Erythroblast (primary cell): ENCODE results near the gene DNHD1.

ENCODE experiments used
- GATA1 ChIP-seq: IDR thresholded peaks from 2 replicates; pipeline ENCODE4 v1.6.1; 2011; ENCODE audit warnings: low read depth, mild to moderate bottlenecking, control low read depth, low read length, moderate library complexity
- POLR2A ChIP-seq: IDR thresholded peaks from 2 replicates; pipeline ENCODE4 v1.6.1; 2011; ENCODE audit warnings: mild to moderate bottlenecking, low read length

DNA sequence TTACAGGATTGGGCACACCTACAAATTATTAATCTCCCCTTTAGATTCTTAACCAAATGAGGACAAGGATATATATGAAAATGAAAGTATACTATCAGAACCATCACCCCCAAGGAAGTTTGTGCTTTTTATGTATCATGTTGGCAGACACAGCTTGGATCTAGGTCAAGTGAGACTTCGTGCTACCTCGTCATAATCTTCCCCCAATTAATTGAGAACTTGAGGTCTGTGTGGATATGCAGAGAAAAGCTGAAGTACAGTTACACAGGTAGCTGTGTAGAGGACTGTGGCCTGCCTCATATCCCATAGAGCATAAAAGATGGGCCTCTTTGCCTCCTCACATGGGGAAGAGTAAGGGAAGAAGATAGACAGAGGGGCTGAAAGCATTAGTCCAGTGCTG, 45.6 kb downstream of the DNHD1 start:
- no peak for TF ChIP-seq POLR2A
- TF ChIP-seq GATA1 = no peak
